PC-9 (cell line): ENCODE results near the gene NECAB2. TPM values are rescaled to one million over a fixed set of nuclear protein-coding genes. Genes with fewer than 3 reads are reported as not detected.

Experiments
- BruUV-seq: library from RNA; stranded (reverse); fragments of 400-500 nt; replicated peaks from 2 replicates; lab custom pipeline; 2021; lab: Mats Ljungman, UMichigan
- CTCF ChIA-PET: fragments of 300-600 bp; sonication (Branson Sonifier 250); formaldehyde crosslinking; loops from one replicate; lab custom pipeline; 2022; ENCODE audit warnings: antibody characterized with exemption; lab: Charles Lee
- POLR2A ChIA-PET: fragments of 300-600 bp; sonication (Branson Sonifier 250); formaldehyde crosslinking; loops from one replicate; lab custom pipeline; 2022; ENCODE audit warnings: antibody characterized with exemption; ENCODE audit not compliant: unreplicated experiment; lab: Charles Lee
- DNase-seq, 2 experiments: peaks; one replicate each; pipeline versions ENCODE4 v3.0.0 to v3.0.0-alpha.2; 2015 to 2022; ENCODE audit warnings: mixed read lengths in 1 of 2
- H2AFZ ChIP-seq: fragments of 200-600 bp; sonication (generic); 2 replicates; pipeline ENCODE4 v1.8.1; 2017; ENCODE audit warnings: antibody characterized with exemption
- H3F3A ChIP-seq: fragments of 200-600 bp; sonication (generic); 2 replicates; pipeline ENCODE4 v1.8.1; 2017; ENCODE audit warnings: antibody characterized with exemption, mild to moderate bottlenecking, low read depth; ENCODE audit not compliant: insufficient read depth
- H3K27ac ChIP-seq: fragments of 200-600 bp; sonication (generic); 2 replicates; pipeline ENCODE4 v1.6.1; 2016; ENCODE audit warnings: mixed run types
- H3K27me3 ChIP-seq: fragments of 200-600 bp; sonication (generic); 2 replicates; pipeline ENCODE4 v1.6.1; 2016; ENCODE audit warnings: low read depth, mixed run types; ENCODE audit not compliant: insufficient read depth
- H3K36me3 ChIP-seq: fragments of 200-600 bp; sonication (generic); 2 replicates; pipeline ENCODE4 v1.6.1; 2016; ENCODE audit warnings: low read depth, mixed run types
- H3K4me1 ChIP-seq: fragments of 200-600 bp; sonication (generic); replicated peaks from 2 replicates; pipeline ENCODE4 v1.6.1; 2016; ENCODE audit warnings: mixed run types; ENCODE audit not compliant: insufficient read depth
- H3K4me2 ChIP-seq: fragments of 200-600 bp; sonication (generic); 2 replicates; pipeline ENCODE4 v1.6.1; 2017; ENCODE audit warnings: mixed run types
- H3K4me3 ChIP-seq: fragments of 200-600 bp; sonication (generic); 2 replicates; pipeline ENCODE4 v1.6.1; 2016; ENCODE audit warnings: mixed run types
- H3K79me2 ChIP-seq: fragments of 200-600 bp; sonication (generic); 2 replicates; pipeline ENCODE4 v1.6.1; 2017; ENCODE audit warnings: low read depth, mixed run types
- H3K9me2 ChIP-seq: fragments of 200-600 bp; sonication (generic); 2 replicates; pipeline ENCODE4 v1.8.1; 2017; ENCODE audit warnings: mild to moderate bottlenecking; ENCODE audit not compliant: insufficient read depth
- H3K9me3 ChIP-seq: fragments of 200-600 bp; sonication (generic); 2 replicates; pipeline ENCODE4 v1.8.1; 2016; ENCODE audit warnings: low read depth; ENCODE audit not compliant: insufficient read depth
- H4K20me1 ChIP-seq: fragments of 200-600 bp; sonication (generic); 2 replicates; pipeline ENCODE4 v1.8.1; 2017; ENCODE audit not compliant: insufficient read depth
- CTCF ChIP-seq: fragments of 200-600 bp; sonication (generic); conservative IDR thresholded peaks from 2 replicates; pipeline ENCODE4 v1.6.1; 2017; ENCODE audit warnings: mixed run types, antibody characterized with exemption, mild to moderate bottlenecking, moderate library complexity
- EZH2 ChIP-seq: fragments of 200-600 bp; sonication (generic); IDR thresholded peaks from 2 replicates; pipeline ENCODE4 v1.8.0; 2017; ENCODE audit warnings: antibody characterized with exemption, low read depth
- intact Hi-C: fragments of 100-400 bp; cut with micrococcal nuclease; formaldehyde crosslinking; loops from one replicate; pipeline ENCODE4 v1.10.0; 2022; ENCODE audit not compliant: unreplicated experiment
- total RNA-seq: library from RNA; stranded (reverse); gene quantifications from 2 replicates; pipeline ENCODE4 v1.2.3, GENCODE V29; 2021

NECAB2 gene
- total RNA-seq, 1 experiment from 2014 or later: 0.74 TPM

DNA sequence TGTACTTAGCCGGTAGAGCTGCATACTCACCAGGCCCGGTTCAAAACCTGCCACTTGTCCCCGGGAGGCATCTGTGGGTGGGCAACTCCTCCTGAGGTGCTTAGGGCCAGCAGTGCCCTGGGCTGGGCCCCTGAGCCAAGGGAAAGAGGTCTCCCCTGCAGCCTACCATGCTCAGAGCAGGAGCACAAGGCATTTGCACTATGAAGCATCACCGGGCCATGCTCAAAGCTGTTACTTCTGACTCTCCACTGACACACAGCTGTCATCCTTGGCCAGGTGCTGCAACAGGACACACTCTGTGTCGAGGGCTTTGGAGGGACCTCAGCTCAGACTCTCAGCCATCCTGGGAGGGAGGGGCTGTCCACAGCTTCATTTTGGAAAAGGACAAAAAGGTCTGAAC, 37.3 kb downstream of the NECAB2 start:
- H3K9me2 ChIP-seq: no peaks in the 10 kb centered on the region
- no peak overlapping the region for H2AFZ ChIP-seq
- no peaks in the 10 kb centered on the region for H3F3A ChIP-seq
- no peak overlapping the region for H3K4me2 ChIP-seq
- DNase-seq: no peak
- no peak overlapping the region for H3K27ac ChIP-seq
- no peaks in the 10 kb centered on the region for H3K79me2 ChIP-seq
- no peaks in the 10 kb centered on the region for H3K36me3 ChIP-seq
- TF ChIP-seq EZH2 (no peak), CTCF (no peak)
- intact Hi-C loops: no loop called here
- no peaks in the 10 kb centered on the region for H3K9me3 ChIP-seq
- ChIA-PET POLR2A (no interaction called here), CTCF (no interaction called here)
- peaks cover 23% of the 10 kb centered on the region for H3K27me3 ChIP-seq
- H3K4me1 ChIP-seq: no peaks in the 10 kb centered on the region
- no peak overlapping the region for H3K4me3 ChIP-seq
- no peaks in the 10 kb centered on the region for H4K20me1 ChIP-seq
- no TSS peak for BruUV-seq

- Histone ChIP-seq H3K36me3 (no peaks in the 10 kb centered on the region), H3K79me2 (no peaks in the 10 kb centered on the region), H3K4me2 (no peak overlapping the region), H3F3A (no peaks in the 10 kb centered on the region), H3K4me3 (no peak overlapping the region), H3K27ac (no peak overlapping the region), H2AFZ (no peak overlapping the region), H3K9me2 (no peaks in the 10 kb centered on the region), H3K9me3 (no peaks in the 10 kb centered on the region), H3K4me1 (no peaks in the 10 kb centered on the region), H4K20me1 (no peaks in the 10 kb centered on the region), H3K27me3 (peaks cover 23% of the 10 kb centered on the region)
- ChIA-PET POLR2A (no interaction called here), CTCF (no interaction called here)
- no TSS peak for BruUV-seq
- TF ChIP-seq EZH2: no peak
- no peak for TF ChIP-seq CTCF
- no peak for DNase-seq
- intact Hi-C loops: no loop called here
Observed at GRCh38 chr16:84007520-84007919, 39.5 kb downstream of the NECAB2 start.

DNA sequence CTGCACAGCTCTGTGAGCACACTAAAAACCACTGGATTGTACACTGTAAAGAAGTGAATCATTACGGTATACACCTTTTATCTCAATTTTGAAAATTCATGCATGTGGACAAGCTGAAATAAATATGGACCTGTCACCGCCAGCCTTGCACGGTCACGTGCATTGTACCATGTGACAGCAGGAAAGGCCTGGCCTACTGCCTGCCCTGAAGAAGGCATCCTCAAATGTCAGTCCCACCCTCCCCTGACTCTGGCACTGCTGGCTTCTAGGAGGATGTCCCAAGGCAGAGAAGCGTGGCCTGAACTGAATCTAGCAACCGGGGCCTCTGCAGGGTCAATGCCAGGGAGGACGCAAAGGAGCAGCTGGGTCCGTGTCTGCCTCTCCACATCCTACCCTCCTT, 39.9 kb downstream of the NECAB2 start:
- Histone ChIP-seq H3K4me3 (no peak overlapping the region), H2AFZ (no peak overlapping the region), H3F3A (no peaks in the 10 kb centered on the region; the same call in 1 of the 2 replicates), H3K27me3 (peaks cover 23% of the 10 kb centered on the region), H4K20me1 (no peaks in the 10 kb centered on the region), H3K4me1 (no peaks in the 10 kb centered on the region), H3K27ac (no peak overlapping the region), H3K79me2 (no peaks in the 10 kb centered on the region), H3K4me2 (no peak overlapping the region), H3K9me2 (no peaks in the 10 kb centered on the region), H3K9me3 (no peaks in the 10 kb centered on the region), H3K36me3 (no peaks in the 10 kb centered on the region)
- TF ChIP-seq CTCF: no peak
- TF ChIP-seq EZH2: no peak
- DNase-seq: no peak
- intact Hi-C loops: no loop called here
- no TSS peak for BruUV-seq
- CTCF ChIA-PET: no interaction called here
- POLR2A ChIA-PET: no interaction called here
